GM21825 (cell line): Measurements from ENCODE around the gene MBP.

Source experiments
- ATAC-seq: cut with Tn5 transposase; IDR thresholded peaks from one replicate; pipeline ENCODE4 v1.9.1; 2021; ENCODE audit warnings: mild to moderate bottlenecking, moderate library complexity; ENCODE audit not compliant: unreplicated experiment

MBP gene

GRCh38 chr18:77103187-77103850 lies 29.3 kb downstream of the MBP start:
- no peak for ATAC-seq

- ATAC-seq, result peak; percentile 71
These were observed 30.1 kb downstream of the MBP start for GRCh38 chr18:77102259-77103040.

DNA sequence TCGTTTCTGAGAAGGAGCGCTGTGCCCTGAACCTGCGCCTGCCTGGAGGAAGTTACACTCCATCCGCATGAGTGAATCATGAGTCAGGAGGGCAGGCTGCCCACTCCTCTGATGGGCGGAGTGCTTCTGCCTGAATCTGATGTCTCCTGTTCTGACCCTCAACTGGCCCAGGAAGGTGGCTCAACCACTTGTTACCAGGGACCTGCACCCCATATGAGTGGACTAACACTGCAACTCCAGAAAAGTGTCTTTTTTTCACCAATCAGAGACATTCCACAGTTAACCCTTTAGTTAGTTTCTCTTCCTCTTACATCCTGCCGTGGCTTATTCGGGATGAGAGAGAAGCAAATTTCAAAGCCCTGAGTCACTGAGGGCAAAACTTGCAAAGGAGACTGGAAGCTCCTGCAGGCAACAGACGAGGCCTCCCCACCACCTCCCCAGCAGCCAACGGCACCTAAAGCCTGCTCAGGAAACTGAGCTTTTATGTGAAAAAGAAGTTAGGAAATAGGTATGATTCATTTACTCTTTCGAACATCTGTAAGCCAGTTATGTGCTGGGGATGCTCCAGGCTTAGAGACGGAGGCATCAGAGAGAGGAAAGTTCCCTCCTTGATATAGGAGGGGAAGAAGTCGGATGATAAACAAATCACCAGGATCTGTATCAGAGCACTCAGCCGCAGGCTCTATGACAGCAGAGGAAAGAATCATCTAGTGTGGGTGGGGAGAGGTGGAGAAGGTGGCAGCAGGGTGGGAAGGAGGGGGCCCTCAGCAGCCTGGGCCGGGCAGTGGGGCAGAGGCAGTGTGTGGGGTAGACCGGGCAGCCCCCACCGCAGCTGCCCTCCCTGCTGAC lies 30.9 kb downstream of the MBP start:
- ATAC-seq, result peak; percentile 42

GRCh38 chr18:77100751-77101355 lies 31.7 kb downstream of the MBP start:
- ATAC-seq, result no peak

- ATAC-seq, result peak; percentile 27
These were observed 32.9 kb downstream of the MBP start for GRCh38 chr18:77099485-77100370.

- no peak for ATAC-seq
These were observed 33.9 kb downstream of the MBP start for GRCh38 chr18:77098538-77099174.

DNA sequence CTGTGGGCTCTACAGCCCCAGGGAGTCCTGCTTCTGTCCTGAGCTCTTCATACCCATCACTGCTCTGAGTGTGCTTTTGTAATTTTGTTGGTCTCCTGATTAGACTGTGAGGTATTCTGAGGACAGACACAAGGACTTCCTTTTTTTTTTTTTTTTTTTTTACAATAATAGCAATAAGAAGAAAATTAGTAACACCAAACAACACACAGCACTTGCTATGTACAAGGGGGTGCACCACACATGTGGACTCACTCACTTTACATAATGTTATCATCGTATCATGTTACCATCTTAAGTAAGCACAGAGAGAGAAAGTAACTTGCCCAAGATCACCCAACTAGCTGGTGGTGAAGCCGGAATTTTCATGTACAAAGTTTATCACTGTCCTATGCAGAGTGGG lies 34.6 kb downstream of the MBP start:
- ATAC-seq, result no peak

DNA sequence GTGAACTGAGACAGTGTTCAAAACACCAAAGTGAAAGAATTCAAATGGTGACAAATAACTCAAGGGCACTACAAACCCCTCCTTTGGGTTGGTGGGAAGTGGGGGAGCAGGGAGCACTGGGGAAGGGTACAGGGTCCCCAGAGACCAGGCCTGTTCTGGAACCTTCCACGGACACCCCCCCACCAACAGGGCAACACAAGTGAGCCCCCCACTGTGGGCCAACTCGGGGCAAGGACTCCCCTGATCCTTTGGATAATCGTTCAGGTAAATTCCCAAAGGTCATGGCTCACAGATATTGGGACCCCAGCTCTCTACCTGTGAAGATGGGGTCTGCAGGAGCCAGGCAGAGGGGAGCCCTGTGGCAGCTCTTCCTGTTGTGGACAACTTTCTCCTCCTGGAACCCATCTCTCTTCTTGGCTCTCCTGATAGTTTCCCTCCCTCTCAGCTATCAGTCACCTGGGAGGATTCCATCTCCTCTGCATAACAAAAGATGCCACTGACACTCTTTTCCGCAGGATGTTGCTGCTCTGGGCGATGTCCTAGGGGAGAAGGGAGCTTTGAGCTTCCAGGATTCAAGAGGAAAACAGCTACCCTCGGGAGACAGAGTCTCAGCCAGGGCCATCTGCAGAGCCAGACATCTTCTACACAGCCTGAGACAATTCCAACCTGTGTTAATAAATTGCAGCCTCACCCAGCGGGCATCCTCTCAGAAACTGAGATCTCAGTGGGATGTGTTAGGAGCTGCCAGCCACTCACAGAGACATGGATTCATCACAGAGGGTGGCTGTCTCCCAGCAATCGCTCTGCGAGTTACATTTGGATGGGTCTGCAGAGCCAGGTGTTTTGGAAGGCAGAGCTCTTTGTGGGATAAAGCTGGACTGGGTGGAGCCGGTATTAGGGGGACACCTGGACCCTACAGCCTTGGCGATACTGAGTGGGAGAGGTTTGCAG lies 35.4 kb downstream of the MBP start:
- no peak for ATAC-seq

GRCh38 chr18:77095391-77096371 lies 36.9 kb downstream of the MBP start:
- no peak for ATAC-seq

- no peak for ATAC-seq
These were observed 39.0 kb downstream of the MBP start for GRCh38 chr18:77093586-77093985.

- no peak for ATAC-seq
These were observed 39.5 kb downstream of the MBP start for GRCh38 chr18:77093067-77093430.

DNA sequence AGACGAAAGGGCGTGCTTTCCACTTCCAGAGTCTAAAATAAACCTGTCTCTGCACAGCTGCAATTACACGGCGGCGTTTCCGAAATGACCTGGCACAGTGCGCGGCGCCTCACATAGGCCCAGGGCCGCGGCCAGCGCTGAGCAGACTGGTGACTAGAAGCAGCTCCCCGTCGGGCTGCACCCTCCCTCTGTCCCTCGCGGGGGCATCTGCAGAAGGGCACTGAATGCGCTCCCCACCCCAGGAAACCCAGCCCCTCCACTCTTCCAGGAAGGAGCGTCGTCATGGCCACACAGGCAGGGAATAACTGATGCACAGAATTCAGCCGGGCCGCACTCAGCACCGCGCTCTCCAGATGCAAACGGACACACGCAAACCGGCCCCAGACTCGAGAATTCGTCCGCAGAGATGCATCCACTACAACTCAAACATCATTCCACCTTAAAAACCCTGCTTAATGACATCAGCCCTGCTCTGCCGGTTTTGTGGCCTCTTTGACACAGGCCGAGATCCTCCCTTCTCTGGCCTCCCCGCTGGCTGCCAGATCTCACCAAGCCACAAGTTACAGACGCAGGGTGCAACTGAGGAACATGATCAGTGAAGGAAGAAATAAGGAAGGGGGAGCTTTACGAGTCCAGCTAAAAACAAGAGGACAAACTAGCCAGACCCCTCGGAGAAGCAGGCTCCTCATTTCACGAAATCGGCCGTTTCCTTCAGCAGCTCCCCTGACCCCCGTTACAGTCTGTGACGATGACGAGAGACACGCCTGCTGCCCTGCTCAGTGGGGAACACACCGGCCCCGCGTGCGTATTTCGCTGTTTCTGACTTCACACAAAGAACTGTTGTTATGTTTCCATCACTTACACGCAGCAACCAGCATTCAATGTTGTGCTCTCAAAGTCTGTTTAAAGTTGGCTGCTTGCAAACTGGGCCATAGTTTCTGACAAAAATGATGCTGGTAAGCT lies 40.2 kb downstream of the MBP start:
- no peak for ATAC-seq

- ATAC-seq, result no peak
These were observed 41.2 kb downstream of the MBP start for GRCh38 chr18:77091366-77091765.

DNA sequence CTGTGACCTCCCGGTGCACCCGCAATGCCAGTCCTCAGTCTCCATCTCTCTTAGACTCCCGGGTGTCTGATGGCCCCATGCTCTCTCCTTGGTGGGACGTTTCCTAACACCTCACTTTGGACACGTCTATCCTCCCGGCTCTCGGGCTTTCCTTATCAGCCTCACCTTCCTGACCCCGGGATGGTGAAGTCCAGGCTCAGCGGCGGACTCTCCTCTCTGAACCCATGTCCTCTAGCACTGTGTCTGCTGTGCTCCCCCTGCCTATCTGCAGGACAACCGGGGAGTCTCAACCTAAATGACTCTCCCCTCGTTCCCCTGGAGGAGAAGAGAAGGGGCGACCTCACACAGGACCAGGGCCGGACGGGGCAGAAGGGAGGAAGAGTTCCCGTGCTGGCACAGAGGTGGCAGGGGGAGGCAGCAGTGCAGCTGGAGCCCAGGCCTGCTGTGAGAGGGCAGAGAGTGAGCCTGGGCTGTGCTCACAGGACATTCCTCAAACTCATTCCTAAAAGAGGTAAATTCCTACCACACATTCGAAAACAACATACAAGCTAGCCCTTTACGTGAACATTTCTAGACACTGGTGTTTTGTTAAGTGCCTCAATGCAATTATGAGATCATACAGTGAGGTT lies 41.9 kb downstream of the MBP start:
- no peak for ATAC-seq

DNA sequence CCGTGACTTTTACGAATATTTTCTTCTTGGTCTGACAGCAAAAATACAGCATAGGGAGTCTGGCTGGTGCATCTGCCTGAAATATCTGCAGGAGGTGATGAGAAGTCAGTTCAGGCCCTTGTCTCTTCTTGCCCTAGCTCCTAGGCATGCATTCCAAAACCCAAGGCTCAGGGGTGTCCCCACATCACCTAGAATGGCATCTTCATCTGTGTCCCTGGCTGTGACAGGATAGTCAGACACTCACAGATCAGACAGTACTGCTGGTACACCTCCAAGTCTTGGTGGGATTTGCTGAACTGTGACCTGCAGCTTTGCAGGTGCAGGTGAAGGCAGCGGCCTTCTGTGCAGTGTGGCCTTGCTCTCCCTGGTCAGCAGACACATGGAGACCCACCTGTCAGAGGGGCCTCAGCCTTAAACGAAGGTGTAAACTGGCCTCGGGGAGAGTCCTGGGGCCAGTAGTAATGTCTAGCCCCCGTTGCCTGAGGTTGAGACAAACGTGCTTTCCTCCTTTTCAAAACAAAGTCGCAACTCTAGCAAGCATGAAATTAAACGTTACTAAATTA lies 42.8 kb downstream of the MBP start:
- no peak for ATAC-seq
